CD14-positive monocyte (primary cell): ENCODE results near the gene CFAP410. TPM values are rescaled to one million over a fixed set of nuclear protein-coding genes. Genes with fewer than 3 reads are reported as not detected.

Source experiments
- DNase-seq, 3 donors: peaks; one replicate each; pipeline ENCODE4 v3.0.0-alpha.2; 2011 to 2022
- H2AFZ ChIP-seq: 2 replicates; pipeline ENCODE4 v1.6.0; 2012; ENCODE audit warnings: mild to moderate bottlenecking, low read depth, low read length, inconsistent platforms; ENCODE audit not compliant: insufficient read depth, poor library complexity, severe bottlenecking
- H3K27ac ChIP-seq, 2 donors: 1 replicate in 1 of 2; 2 replicates in 1 of 2; pipeline ENCODE4 v1.5.1; 2012 to 2013; ENCODE audit warnings: low read length in 2 of 2, control low read depth in 1 of 2, inconsistent platforms in 1 of 2, low read depth in 1 of 2, mild to moderate bottlenecking in 1 of 2
- H3K27me3 ChIP-seq, 2 donors: one replicate each; pipeline versions ENCODE4 v1.6.0 to v1.6.1; 2011 to 2013; ENCODE audit warnings: low read length in 2 of 2; ENCODE audit not compliant: control insufficient read depth in 2 of 2, insufficient read depth in 2 of 2
- H3K36me3 ChIP-seq, 2 donors: replicated peaks in 1 of 2; 1 replicate in 1 of 2; 2 replicates in 1 of 2; pipeline versions ENCODE4 v1.5.1 to v1.6.1; 2012 to 2013; ENCODE audit warnings: low read length in 2 of 2, control low read depth in 1 of 2, inconsistent platforms in 1 of 2, mild to moderate bottlenecking in 1 of 2; ENCODE audit not compliant: insufficient read depth in 2 of 2, control insufficient read depth in 1 of 2
- H3K4me1 ChIP-seq, 2 donors: 1 replicate in 1 of 2; 2 replicates in 1 of 2; pipeline versions ENCODE4 v1.5.1 to v1.6.1; 2012 to 2013; ENCODE audit warnings: low read length in 2 of 2, control low read depth in 1 of 2, inconsistent platforms in 1 of 2, mild to moderate bottlenecking in 1 of 2, moderate library complexity in 1 of 2; ENCODE audit not compliant: insufficient read depth in 2 of 2, control insufficient read depth in 1 of 2
- H3K4me2 ChIP-seq: replicated peaks from 2 replicates; pipeline ENCODE3; 2012; ENCODE audit warnings: low read length, moderate library complexity, mild to moderate bottlenecking; ENCODE audit not compliant: poor library complexity, severe bottlenecking; ENCODE audit errors: extremely low read depth
- H3K4me3 ChIP-seq, 3 experiments: fragments of 200-600 bp in 1 of 3; sonication (generic) in 1 of 3; replicated peaks in 1 of 3; 1 replicate in 2 of 3; 2 replicates in 1 of 3; pipeline ENCODE4 v1.5.1; 2011 to 2013; ENCODE audit warnings: low read length in 3 of 3, mild to moderate bottlenecking in 3 of 3, control low read depth in 2 of 3, low read depth in 2 of 3, inconsistent platforms in 1 of 3, moderate library complexity in 1 of 3
- H3K79me2 ChIP-seq: 2 replicates; pipeline ENCODE4 v1.6.0; 2012; ENCODE audit warnings: mild to moderate bottlenecking, control low read depth, inconsistent platforms, low read length, moderate library complexity; ENCODE audit not compliant: insufficient read depth
- H3K9ac ChIP-seq: 2 replicates; pipeline ENCODE4 v1.6.0; 2017; ENCODE audit warnings: low read length, mild to moderate bottlenecking; ENCODE audit not compliant: insufficient read depth, poor library complexity, severe bottlenecking
- H3K9me3 ChIP-seq, 2 donors: replicated peaks in 1 of 2; 1 replicate in 1 of 2; 2 replicates in 1 of 2; pipeline versions ENCODE4 v1.5.1 to v1.6.1; 2012 to 2013; ENCODE audit warnings: low read length in 2 of 2, control low read depth in 1 of 2; ENCODE audit not compliant: control insufficient read depth in 1 of 2, insufficient read depth in 1 of 2
- H4K20me1 ChIP-seq: 2 replicates; pipeline ENCODE4 v1.6.0; 2012; ENCODE audit warnings: mild to moderate bottlenecking, low read length, control low read depth, moderate library complexity; ENCODE audit not compliant: insufficient read depth
- H3K27ac Mint-ChIP-seq, 7 donors: one replicate each; pipeline ENCODE4 v1.8.0; 2020; ENCODE audit warnings: mild to moderate bottlenecking in 7 of 7, mixed read lengths in 7 of 7, moderate library complexity in 6 of 7, inconsistent platforms in 2 of 7
- H3K27me3 Mint-ChIP-seq, 3 donors: one replicate each; pipeline ENCODE4 v1.8.0; 2021 to 2022; ENCODE audit warnings: low read depth in 3 of 3, mild to moderate bottlenecking in 3 of 3, mixed read lengths in 3 of 3, moderate library complexity in 3 of 3, inconsistent platforms in 1 of 3
- H3K36me3 Mint-ChIP-seq, 2 donors: one replicate each; pipeline ENCODE4 v1.8.0; 2020; ENCODE audit warnings: mixed read lengths in 2 of 2, inconsistent platforms in 1 of 2, mild to moderate bottlenecking in 1 of 2
- H3K4me1 Mint-ChIP-seq: one replicate; pipeline ENCODE4 v1.8.0; 2020; ENCODE audit warnings: mild to moderate bottlenecking, mixed read lengths
- H3K4me3 Mint-ChIP-seq, 2 donors: one replicate each; pipeline ENCODE4 v1.8.0; 2020; ENCODE audit warnings: mild to moderate bottlenecking in 2 of 2, mixed read lengths in 2 of 2, moderate library complexity in 1 of 2
- H3K9me3 Mint-ChIP-seq, 7 donors: one replicate each; pipeline ENCODE4 v1.8.0; 2020 to 2022; ENCODE audit warnings: mixed read lengths in 7 of 7, mild to moderate bottlenecking in 6 of 7, moderate library complexity in 6 of 7, inconsistent platforms in 2 of 7
- CTCF ChIP-seq: fragments of 200-600 bp; IDR thresholded peaks from one replicate; pipeline ENCODE4 v1.8.0; 2022; ENCODE audit warnings: antibody characterized with exemption, mild to moderate bottlenecking
- WGBS: methylation state at CpG from one replicate; pipeline ENCODE4 v1.1.5; 2013; ENCODE audit warnings: missing lambda C conversion rate; ENCODE audit not compliant: insufficient coverage; 5-methylcytosine and 5-hydroxymethylcytosine counted together
- intact Hi-C, 2 donors: fragments of 100-400 bp; cut with micrococcal nuclease; formaldehyde crosslinking; loops; one replicate each; pipeline versions ENCODE4 v1.15.0 to v1.15.1; 2023
- polyA plus RNA-seq, 3 donors: library from polyadenylated mRNA; depleted of rRNA in 1 of 3; unstranded in 2 of 3; stranded (reverse) in 1 of 3; fragments of 300-500 nt in 2 of 3; fragments of >200 nt in 1 of 3; fragmentation: Illumina TruSeq in 2 of 3; gene quantifications; 1 replicate in 2 of 3; 2 replicates in 1 of 3; pipeline ENCODE4 v1.2.3, GENCODE V29; 2012 to 2021

CFAP410 gene
- polyA plus RNA-seq, 3 donors, result 14.8 to 23.5 (median 17.3) TPM

- H3K36me3 ChIP-seq, result peaks cover 0 to 21% of the 10 kb centered on the region in 2 donors
These were observed 3.7 kb downstream of the CFAP410 start for GRCh38 chr21:44335266-44336059.

More at GRCh38 chr21:44335266-44336059, 3.7 kb downstream of the CFAP410 start:
- TF ChIP-seq CTCF, result no peak
- intact Hi-C loops, result loop anchor here (5.0 to 10.0 kb wide), 5 partner anchors 49 to 1307 kb away; partner anchors contain the start of genes SUMO3 (in 2 of the 2), PCBP3 (in 1 of the 2) and RRP1 (in 1 of the 2)
- H3K9me3 Mint-ChIP-seq, result no peaks in the 10 kb centered on the region
- 96% methylated on average over 19 of the region's 24 CpGs for WGBS
- Histone ChIP-seq H3K4me3 (no peak overlapping the region), H3K4me2 (no peak overlapping the region), H3K27ac (no peak overlapping the region), H3K9ac (no peak overlapping the region), H3K9me3 (no peaks in the 10 kb centered on the region), H4K20me1 (peaks cover 4% of the 10 kb centered on the region), H2AFZ (no peak overlapping the region), H3K4me1 (peaks cover 10 to 17% of the 10 kb centered on the region in 2 donors), H3K79me2 (no peaks in the 10 kb centered on the region), H3K27me3 (no peaks in the 10 kb centered on the region)
- H3K27me3 Mint-ChIP-seq, result peaks cover 0 to 2% (median 1%) of the 10 kb centered on the region in 3 donors
- peaks cover 22% of the 10 kb centered on the region in 2 donors for H3K36me3 Mint-ChIP-seq
- no peak for DNase-seq
- no peak overlapping the region for H3K4me3 Mint-ChIP-seq
- no peak overlapping the region for H3K27ac Mint-ChIP-seq
- H3K4me1 Mint-ChIP-seq, result peaks cover 13% of the 10 kb centered on the region
